ENCODE measurements around the gene AQP5.

The AQP5 gene

GRCh38 chr12:49951411-49952240, 10.0 kb upstream of the AQP5 start:
- DNase-seq = no peak

DNA sequence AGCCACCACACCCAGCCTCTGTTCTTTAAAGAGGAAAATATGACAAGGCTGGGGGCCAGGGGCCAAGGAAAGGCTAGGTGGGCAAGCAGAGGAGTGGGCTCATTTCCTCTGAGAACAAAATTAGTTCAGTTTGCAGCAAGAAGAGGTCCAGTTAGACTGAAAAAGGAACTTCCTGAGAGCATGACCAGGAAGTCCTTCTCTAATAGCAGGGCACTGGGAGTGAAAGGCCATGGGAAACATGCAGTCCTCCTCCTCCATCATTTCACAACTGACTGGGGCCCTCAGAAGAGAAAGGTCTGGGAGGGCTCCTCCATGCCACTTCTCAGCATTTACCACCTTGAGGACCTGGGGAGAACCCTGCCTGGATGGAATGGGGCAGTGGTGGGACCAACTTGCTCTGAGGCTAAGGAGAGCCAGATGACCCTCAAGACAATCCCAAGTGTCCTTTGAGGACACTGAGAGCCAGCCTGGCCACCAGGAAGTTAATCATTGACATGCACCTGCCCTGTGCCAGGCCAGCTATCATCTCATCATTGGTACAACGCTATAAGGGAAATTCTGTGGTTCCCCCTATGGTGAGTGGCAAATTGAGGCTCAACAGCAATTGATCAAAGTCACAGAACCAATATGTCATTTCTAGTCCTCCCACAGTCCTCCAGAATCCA, 9.1 kb upstream of the AQP5 start:
- no peak for DNase-seq

- DNase-seq = no peak
These were observed 8.5 kb upstream of the AQP5 start for GRCh38 chr12:49953151-49953550.

GRCh38 chr12:49953961-49954846, 7.5 kb upstream of the AQP5 start:
- DNase-seq = no peak

DNA sequence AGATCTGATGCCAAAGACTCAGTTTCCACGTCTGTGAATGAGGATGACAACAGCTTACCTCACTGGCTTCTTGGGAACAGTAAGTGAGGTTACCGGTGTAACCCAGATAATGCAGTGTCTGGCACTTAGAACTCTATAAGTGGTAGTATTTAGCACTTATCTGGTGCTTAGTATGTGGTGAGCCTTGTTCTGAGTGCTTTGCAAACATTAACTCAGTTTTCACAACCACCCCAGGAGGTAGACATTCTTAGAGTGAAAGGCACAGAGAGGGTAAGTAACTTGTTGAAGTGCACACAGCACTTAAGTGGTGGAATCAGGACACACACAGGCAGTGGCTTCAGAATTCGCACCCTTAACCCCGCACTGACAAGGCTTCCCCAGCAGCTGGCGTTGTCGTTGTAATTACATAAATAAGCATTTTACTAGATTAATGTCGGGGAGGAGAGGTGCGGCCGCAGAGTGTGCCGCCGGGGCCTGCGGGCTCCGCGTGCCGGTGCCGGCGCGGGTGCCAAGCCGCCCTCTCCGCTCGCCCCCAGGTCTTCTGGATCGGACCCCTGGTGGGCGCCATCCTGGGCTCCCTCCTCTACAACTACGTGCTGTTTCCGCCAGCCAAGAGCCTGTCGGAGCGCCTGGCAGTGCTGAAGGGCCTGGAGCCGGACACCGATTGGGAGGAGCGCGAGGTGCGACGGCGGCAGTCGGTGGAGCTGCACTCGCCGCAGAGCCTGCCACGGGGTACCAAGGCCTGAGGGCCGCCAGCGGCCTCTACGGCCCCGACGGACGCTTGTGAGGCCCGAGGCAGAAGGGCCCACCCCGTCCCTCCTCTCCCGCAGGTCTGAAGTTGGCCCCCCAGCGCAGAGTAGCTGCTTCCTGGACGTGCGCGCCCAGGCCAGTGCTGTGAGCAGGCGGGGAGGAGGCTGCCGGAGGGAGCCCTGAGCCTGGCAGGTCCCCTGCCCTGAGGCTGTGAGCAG, 6.5 kb upstream of the AQP5 start:
- no peak for DNase-seq

GRCh38 chr12:49955899-49956662, 5.6 kb upstream of the AQP5 start:
- no peak for DNase-seq

- DNase-seq = no peak
These were observed 4.8 kb upstream of the AQP5 start for GRCh38 chr12:49956663-49957569.

GRCh38 chr12:49957570-49957967, 4.1 kb upstream of the AQP5 start:
- no peak for DNase-seq

DNA sequence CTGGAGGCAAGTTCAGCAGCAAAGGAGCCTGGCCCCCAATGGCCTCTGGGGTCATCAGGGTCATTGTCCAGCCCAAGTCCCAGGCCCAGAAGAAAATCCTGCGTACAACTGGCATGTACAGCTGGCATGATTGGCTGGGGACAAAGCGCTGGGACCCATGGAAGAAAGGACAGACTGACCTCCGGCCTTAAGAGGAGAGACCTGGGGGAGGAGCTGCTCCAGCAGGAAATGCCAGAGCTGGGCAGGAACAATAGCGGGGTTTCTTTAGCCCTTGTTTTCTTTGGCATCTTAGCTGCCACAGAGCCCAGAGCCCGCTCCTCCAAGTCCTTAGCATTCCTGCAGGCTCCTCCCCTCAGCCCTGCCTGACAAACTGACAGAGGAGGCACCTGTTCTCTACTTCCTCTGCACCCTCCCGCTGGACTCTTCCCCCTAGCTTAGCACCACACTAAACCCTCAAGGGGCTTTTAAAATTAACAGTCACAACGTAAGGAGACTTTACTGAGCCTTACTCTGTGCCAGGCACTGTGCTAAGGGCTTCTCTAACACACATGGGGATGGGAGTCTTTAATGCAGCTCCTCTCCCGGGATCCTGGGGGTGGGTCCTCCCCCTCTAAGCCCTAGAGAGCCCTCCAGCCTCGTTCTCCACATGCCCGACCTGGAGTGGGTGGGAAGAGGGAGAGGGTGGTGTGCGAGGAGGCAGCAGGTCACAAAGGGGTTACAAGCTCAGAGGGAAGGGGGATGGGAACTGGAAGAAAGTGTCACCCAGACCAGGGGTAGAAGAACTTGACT, 1.8 kb upstream of the AQP5 start:
- no peak for DNase-seq

DNA sequence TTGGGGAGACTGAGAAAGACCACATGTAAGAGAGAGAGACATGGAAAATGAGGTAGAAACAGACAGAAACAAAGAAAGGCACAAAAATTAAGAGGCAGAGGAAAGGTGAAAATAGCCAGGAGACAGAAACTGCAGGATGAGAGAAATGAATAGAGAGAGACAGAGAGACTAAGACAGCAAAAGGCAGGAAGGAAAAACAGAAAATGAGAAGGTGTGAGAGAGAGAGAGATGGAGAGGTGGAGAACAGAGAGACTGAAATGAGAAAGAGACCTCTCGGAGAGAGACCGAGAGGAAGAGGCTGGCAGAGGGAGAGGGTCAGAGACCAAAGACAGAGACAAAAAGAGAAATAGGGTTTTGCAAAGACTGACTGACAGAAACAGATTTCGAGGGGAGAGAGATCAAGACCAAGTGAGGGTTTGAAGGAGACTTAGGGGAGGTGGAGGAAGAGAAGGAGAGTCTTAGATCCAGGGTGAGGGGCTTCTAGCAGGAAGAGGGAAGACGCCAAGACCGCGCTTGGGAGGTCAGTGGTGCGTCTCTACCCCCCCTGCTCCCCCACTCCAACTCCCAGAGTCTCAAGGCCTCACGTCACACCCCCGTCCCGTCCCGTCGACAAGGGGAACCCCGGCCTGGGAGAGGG, 1.1 kb upstream of the AQP5 start:
- DNase-seq = no peak

GRCh38 chr12:49961993-49962764, 507 bp downstream of the AQP5 start:
- DNase-seq = no peak

- no peak for DNase-seq
These were observed 1.4 kb downstream of the AQP5 start for GRCh38 chr12:49962861-49963765.

DNA sequence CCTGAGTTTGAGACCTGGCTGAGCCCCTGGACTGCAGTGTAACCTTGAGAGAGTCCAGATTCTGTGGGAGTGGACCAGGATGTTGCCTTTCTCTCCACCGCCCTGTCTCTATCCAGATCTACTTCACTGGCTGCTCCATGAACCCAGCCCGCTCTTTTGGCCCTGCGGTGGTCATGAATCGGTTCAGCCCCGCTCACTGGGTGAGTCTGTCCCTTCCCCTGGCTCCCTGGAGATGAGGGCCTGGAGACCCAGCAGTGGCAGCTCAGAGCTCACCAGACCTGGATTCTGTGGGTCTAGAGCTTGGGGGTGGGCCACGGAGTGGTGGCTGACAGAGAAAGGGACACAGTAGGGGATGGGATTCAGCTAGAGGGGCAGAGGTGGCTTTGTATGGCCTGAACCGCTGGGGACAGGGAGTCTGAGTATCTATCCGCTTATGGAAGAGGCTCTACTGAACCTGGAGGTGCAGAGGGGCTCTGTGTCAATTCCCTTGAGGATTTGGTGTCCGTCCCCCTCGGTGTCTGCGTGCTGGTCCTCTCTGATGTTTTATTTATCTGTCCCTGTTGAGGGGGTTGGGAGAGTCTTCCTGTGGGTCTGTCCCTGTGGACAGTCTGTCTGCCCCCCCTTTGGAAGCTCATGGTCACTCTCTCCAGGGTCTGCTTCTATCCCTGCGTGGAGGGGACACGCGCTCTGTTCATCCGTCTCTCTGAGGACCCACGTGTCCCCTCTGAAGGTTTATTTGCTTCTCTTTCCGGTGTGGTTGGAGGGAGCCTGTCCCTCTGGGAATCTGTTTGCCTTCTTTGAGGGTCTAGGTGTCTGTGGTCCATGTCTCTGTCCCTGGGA, 2.5 kb downstream of the AQP5 start:
- no peak for DNase-seq

DNA sequence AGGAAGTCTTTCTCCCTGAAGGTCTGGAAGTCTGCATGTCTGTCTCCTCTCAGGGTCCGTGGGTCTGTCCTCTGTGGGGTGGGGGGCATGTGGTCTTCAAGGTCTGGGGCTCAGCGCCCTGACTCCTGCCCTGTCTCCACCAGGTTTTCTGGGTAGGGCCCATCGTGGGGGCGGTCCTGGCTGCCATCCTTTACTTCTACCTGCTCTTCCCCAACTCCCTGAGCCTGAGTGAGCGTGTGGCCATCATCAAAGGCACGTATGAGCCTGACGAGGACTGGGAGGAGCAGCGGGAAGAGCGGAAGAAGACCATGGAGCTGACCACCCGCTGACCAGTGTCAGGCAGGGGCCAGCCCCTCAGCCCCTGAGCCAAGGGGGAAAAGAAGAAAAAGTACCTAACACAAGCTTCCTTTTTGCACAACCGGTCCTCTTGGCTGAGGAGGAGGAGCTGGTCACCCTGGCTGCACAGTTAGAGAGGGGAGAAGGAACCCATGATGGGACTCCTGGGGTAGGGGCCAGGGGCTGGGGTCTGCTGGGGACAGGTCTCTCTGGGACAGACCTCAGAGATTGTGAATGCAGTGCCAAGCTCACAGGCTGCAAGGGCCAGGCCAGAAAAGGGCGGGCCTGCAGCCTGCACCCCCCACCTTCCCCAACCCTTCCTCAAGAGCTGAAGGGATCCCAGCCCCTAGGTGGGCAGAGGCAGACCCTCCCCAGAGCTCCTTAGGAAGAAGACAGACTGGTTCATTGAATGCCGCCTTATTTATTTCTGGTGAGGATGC, 3.4 kb downstream of the AQP5 start:
- DNase-seq = no peak

DNA sequence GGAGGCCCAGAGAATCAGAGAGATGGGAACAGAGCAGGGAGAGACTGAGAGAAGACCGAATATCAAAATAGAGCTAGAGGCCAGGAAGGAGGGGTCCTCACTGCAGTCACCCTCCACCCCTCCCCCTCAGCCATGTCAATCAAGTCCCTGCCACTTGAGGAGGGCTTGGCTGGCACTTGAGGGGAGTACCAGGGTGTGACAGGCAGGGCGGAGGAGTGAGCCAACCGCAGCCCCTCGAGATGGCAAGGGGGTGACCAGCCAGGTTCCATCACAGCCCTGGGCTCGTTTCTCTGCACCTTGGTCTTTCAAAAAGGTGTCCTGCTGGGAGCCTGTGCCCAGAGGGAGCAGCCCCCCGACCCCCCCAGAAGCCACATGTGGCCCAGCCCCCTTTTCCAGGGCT, 4.2 kb downstream of the AQP5 start:
- no peak for DNase-seq

All from activated CD4-positive, alpha-beta T cell treated with anti-CD3 and anti-CD28 coated beads for 48 hours (primary cell).